ENCODE measurements around the gene DOCK4.

DOCK4 gene

GRCh38 chr7:111678986-111679385, 527.2 kb downstream of the DOCK4 start:
- no peak overlapping the region for H3K27ac ChIP-seq
- TF ChIP-seq ZFX (IDR thresholded peaks at IDR 0.05) (no peak), CTCF (conservative IDR thresholded peaks at IDR 0.05) (no peak)

GRCh38 chr7:111678281-111678680, 527.9 kb downstream of the DOCK4 start:
- H3K27ac ChIP-seq: no peak overlapping the region
- TF ChIP-seq CTCF (conservative IDR thresholded peaks at IDR 0.05) (no peak), ZFX (IDR thresholded peaks at IDR 0.05) (no peak)

GRCh38 chr7:111677848-111678247, 528.4 kb downstream of the DOCK4 start:
- no peak for TF ChIP-seq CTCF (conservative IDR thresholded peaks at IDR 0.05)
- TF ChIP-seq ZFX (IDR thresholded peaks at IDR 0.05): no peak
- no peak overlapping the region for H3K27ac ChIP-seq

- no peak for TF ChIP-seq CTCF (conservative IDR thresholded peaks at IDR 0.05)
- no peak for TF ChIP-seq ZFX (IDR thresholded peaks at IDR 0.05)
- no peak overlapping the region for H3K27ac ChIP-seq
Observed at GRCh38 chr7:111676811-111677210, 529.4 kb downstream of the DOCK4 start.

Measured in C4-2B (cell line).